Lower leg skin (tissue), 4 donors: ENCODE results near the gene CHRNA10. TPM values are rescaled to one million over a fixed set of nuclear protein-coding genes. Genes with fewer than 3 reads are reported as not detected.
A peak's percentile ranks its signal among the peaks of the same experiment; 100 is the strongest.
"Not testable (repeated sequence)": the region's sequence is repeated elsewhere in the genome, so short reads cannot be mapped to it uniquely, and the experiment has no call there.

ENCODE experiments used
- DNase-seq, 2 donors: peaks; one replicate each; pipeline ENCODE4 v3.0.0-alpha.2; 2019; ENCODE audit warnings: low spot score in 2 of 2
- H3K4me3 ChIP-seq: fragments of 200-600 bp; sonication (generic); 2 replicates; pipeline ENCODE4 v1.5.1; 2017; ENCODE audit warnings: mild to moderate bottlenecking, low read depth; ENCODE audit not compliant: poor library complexity, severe bottlenecking
- CTCF ChIP-seq, 3 donors: fragments of 450-650 bp; IDR thresholded peaks; one replicate each; pipeline ENCODE4 v1.5.1; 2016; ENCODE audit warnings: antibody characterized with exemption in 3 of 3, mild to moderate bottlenecking in 3 of 3, moderate library complexity in 2 of 3
- POLR2A ChIP-seq, 2 donors: fragments of 450-650 bp; IDR thresholded peaks; one replicate each; pipeline ENCODE4 v1.6.1; 2016 to 2017; ENCODE audit warnings: antibody characterized with exemption in 2 of 2, mild to moderate bottlenecking in 1 of 2, moderate library complexity in 1 of 2
- WGBS, 2 donors: methylation state at CpG; one replicate each; pipeline ENCODE4 v1.1.5; 2018; 5-methylcytosine and 5-hydroxymethylcytosine counted together
- intact Hi-C: fragments of 100-400 bp; cut with DNase I; formaldehyde crosslinking; loops from one replicate; pipeline ENCODE4 v1.15.0; 2023; ENCODE audit warnings: low total_unique reads
- total RNA-seq, 4 donors: library from RNA; depleted of rRNA; stranded (reverse); fragments of >200 nt; gene quantifications; one replicate each; pipeline ENCODE4 v1.1.0, GENCODE V29; 2016

CHRNA10 gene
- total RNA-seq, 4 donors from 2014 or later, result 1.1 TPM; not detected in 3

- H3K4me3 ChIP-seq, result no peak overlapping the region
- no peak for DNase-seq
- 79 to 86% methylated on average over 7 of the region's 7 CpGs for WGBS, 2 donors
- intact Hi-C loops, result no loop called here
- no peak for TF ChIP-seq POLR2A (IDR thresholded peaks at IDR 0.05)
- TF ChIP-seq CTCF (IDR thresholded peaks at IDR 0.05), result no peak
Measured at GRCh38 chr11:3645552-3645951, 25.6 kb downstream of the CHRNA10 start.

GRCh38 chr11:3644817-3645235 lies 26.4 kb downstream of the CHRNA10 start, which contains the start of gene ART1:
ART1 (plus strand) TSS chr11:3645128; CDS start chr11:3659214, 14,086 bp downstream.
- no peak for DNase-seq
- intact Hi-C loops, result no loop called here
- 76 to 79% methylated on average over 4 of the region's 4 CpGs for WGBS, 2 donors
- no peak within 1 kb of the TSS for H3K4me3 ChIP-seq
- TF ChIP-seq POLR2A (IDR thresholded peaks at IDR 0.05), result no peak
- no peak for TF ChIP-seq CTCF (IDR thresholded peaks at IDR 0.05)

- intact Hi-C loops, DNase-seq, H3K4me3 ChIP-seq: not testable (repeated sequence)
- WGBS, 2 donors, result 37% methylated on average over 11 of the region's 11 CpGs
Measured at GRCh38 chr11:3643102-3643546, 28.1 kb downstream of the CHRNA10 start.

DNA sequence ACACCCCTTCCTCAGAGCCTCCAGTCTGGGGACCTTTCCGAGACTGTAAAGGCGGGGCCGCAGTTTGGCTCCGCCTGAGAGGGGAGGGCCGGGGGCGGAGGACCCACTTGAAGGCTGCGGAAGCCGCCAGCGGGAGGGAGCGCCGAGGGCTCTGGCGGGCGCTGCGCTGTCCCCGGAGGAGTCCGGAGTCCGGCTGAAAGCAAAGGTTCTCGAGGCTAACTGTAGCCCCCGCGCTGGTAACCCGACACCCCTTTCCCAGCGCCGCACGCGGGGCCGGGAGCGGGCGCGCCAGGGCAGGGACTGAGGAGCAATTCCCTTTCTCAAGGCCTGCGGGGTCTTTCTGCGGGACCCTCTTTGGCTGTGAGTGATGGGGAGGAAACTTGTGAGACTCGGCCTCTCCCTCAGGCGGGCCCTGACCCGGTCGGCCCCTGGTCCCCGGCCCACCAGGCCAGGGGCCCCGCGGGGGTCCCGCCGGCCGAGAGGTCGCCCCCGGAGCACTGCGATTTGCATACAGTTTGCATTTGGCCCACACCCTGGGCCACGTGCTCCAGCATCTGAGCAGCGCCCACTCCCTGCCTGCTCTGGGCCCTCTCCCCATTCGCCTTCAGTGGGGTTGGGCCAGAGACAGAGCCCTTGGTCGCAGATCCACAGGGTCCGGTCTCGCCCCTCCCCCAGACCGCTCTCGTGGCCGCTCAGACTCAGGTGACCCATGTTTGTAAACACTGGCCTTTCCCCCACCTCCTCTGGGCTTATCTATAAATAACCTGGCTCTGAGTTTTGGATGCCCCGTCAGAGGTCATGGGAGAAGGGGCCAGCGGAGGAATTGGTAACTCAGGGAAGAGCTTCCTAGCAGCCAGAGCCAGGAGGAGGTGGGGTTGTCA lies 28.9 kb downstream of the CHRNA10 start:
- intact Hi-C loops, result no loop called here
- peak; percentile 68 to 94 for DNase-seq
- TF ChIP-seq POLR2A (IDR thresholded peaks at IDR 0.05), result no peak
- TF ChIP-seq CTCF (IDR thresholded peaks at IDR 0.05), result no peak
- peak overlapping the region; percentile 31 for H3K4me3 ChIP-seq
- 0 to 3% methylated on average over 29 to 36 of the region's 55 CpGs for WGBS, 2 donors

DNA sequence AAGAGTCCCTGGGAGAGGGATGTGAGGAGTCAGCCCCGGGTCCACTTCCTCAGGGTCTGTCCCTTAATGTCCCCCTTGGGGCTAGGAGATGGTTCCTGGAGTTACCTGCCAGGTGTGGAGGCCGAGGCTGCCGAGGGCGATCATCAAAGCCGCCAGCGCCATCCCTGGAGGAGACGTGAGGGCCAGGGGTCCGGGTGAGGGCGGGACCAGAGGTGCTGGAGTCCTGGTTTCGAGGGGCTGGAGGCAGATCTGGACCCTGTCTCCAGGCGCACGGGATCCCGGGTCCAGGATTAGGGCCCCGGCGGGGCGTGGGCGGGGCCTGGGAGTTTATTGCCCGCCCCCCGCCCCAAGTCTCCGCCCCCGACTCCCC lies 29.5 kb downstream of the CHRNA10 start, which contains the start of gene ART5:
Gene ART5 (minus strand): TSS at position 292 of the 370 bp plus-strand sequence. CDS start 130 bp downstream, at position 162.
- intact Hi-C loops, result no loop called here
- DNase-seq, result peak in 1 of 2 donors; percentile 20
- H3K4me3 ChIP-seq, result peak within 1 kb of the TSS; percentile 31
- 30 to 39% methylated on average over 9 to 13 of the region's 21 CpGs for WGBS, 2 donors
- TF ChIP-seq POLR2A (IDR thresholded peaks at IDR 0.05) (no peak), CTCF (IDR thresholded peaks at IDR 0.05) (no peak)

DNA sequence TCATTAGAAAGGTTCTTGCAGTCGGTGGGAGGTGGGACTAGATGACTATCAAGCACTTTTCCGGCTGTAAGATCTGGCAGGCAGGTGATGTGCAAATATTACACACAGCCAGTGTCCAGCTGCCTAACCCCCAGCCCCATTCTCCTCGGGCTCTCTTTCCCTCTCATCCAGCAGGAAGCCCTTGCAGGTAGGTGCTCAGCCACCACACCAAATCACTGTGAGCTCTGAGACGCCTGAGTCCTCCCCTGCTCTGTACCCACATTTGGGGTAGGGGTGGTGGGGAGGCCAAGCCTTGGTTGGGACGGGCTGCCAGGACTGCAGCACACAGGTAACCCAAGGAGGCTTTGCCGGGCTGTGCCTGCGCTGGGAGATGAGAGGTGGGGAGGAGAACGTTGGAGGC lies 30.0 kb downstream of the CHRNA10 start:
- WGBS, 2 donors, result 58 to 59% methylated on average over 8 of the region's 8 CpGs
- intact Hi-C loops, result no loop called here

More for the DNA sequence above, 30.0 kb downstream of the CHRNA10 start:
- no peak for TF ChIP-seq CTCF (IDR thresholded peaks at IDR 0.05)
- TF ChIP-seq POLR2A (IDR thresholded peaks at IDR 0.05), result no peak
- DNase-seq, result no peak
- no peak overlapping the region for H3K4me3 ChIP-seq
